Hepatocyte (in vitro differentiated cells): ENCODE results near the gene PAQR3. TPM values are rescaled to one million over a fixed set of nuclear protein-coding genes. Genes with fewer than 3 reads are reported as not detected.

Experiments
- DNase-seq: peaks from one replicate; pipeline ENCODE4 v3.0.0-alpha.2; 2016; ENCODE audit warnings: low spot score
- H2AFZ ChIP-seq: fragments of 200-600 bp; sonication (generic); 2 replicates; pipeline ENCODE4 v1.6.0; 2016; ENCODE audit warnings: antibody characterized with exemption, mild to moderate bottlenecking
- H3K27ac ChIP-seq: fragments of 200-600 bp; sonication (generic); 2 replicates; pipeline ENCODE4 v1.5.1; 2016; ENCODE audit warnings: mild to moderate bottlenecking
- H3K27me3 ChIP-seq: fragments of 200-600 bp; sonication (generic); 2 replicates; pipeline ENCODE4 v1.6.1; 2016
- H3K36me3 ChIP-seq: fragments of 200-600 bp; sonication (generic); replicated peaks from 2 replicates; pipeline ENCODE4 v1.5.1; 2016; ENCODE audit warnings: low read depth; ENCODE audit not compliant: insufficient read depth
- H3K4me1 ChIP-seq: fragments of 200-600 bp; sonication (generic); 2 replicates; pipeline ENCODE4 v1.5.1; 2016; ENCODE audit warnings: mild to moderate bottlenecking, moderate library complexity; ENCODE audit not compliant: insufficient read depth
- H3K4me2 ChIP-seq: fragments of 200-600 bp; sonication (generic); 2 replicates; pipeline ENCODE4 v1.6.0; 2016
- H3K4me3 ChIP-seq: fragments of 200-600 bp; sonication (generic); 2 replicates; pipeline ENCODE4 v1.5.1; 2016; ENCODE audit warnings: mild to moderate bottlenecking
- H3K79me2 ChIP-seq: fragments of 200-600 bp; sonication (generic); 2 replicates; pipeline ENCODE4 v1.6.0; 2017; ENCODE audit warnings: mild to moderate bottlenecking
- H3K9me2 ChIP-seq: fragments of 200-600 bp; sonication (generic); replicated peaks from 2 replicates; pipeline ENCODE4 v1.6.0; 2017; ENCODE audit warnings: mild to moderate bottlenecking; ENCODE audit not compliant: insufficient read depth
- H3K9me3 ChIP-seq: fragments of 200-600 bp; sonication (generic); 2 replicates; pipeline ENCODE4 v1.5.1; 2016; ENCODE audit warnings: low read depth, mild to moderate bottlenecking
- H4K20me1 ChIP-seq: fragments of 200-600 bp; sonication (generic); 2 replicates; pipeline ENCODE4 v1.6.0; 2016; ENCODE audit warnings: mild to moderate bottlenecking; ENCODE audit not compliant: insufficient read depth, poor library complexity, severe bottlenecking
- CTCF ChIP-seq: fragments of 200-600 bp; sonication (generic); IDR thresholded peaks from 2 replicates; pipeline ENCODE4 v1.5.1; 2016; ENCODE audit warnings: antibody characterized with exemption, mild to moderate bottlenecking; ENCODE audit not compliant: poor library complexity
- EZH2 ChIP-seq: fragments of 200-600 bp; sonication (generic); IDR thresholded peaks from 2 replicates; pipeline ENCODE4 v1.6.1; 2016; ENCODE audit warnings: antibody characterized with exemption, mild to moderate bottlenecking, borderline replicate concordance
- EZH2phosphoT487 ChIP-seq: fragments of 200-600 bp; sonication (generic); IDR thresholded peaks from one replicate; pipeline ENCODE4 v1.6.1; 2018; ENCODE audit warnings: antibody characterized with exemption, mild to moderate bottlenecking, low read depth, moderate library complexity; ENCODE audit not compliant: unreplicated experiment, severe bottlenecking
- WGBS: methylation state at CpG from one replicate; pipeline ENCODE4 v1.1.6; 2016; ENCODE audit warnings: low lambda C conversion rate; ENCODE audit errors: missing lambda C conversion rate; 5-methylcytosine and 5-hydroxymethylcytosine counted together
- polyA plus RNA-seq: library from polyadenylated mRNA; unstranded; fragments of >200 nt; fragmentation: Nextera tagmentation; extraction: Ambion mirVana; gene quantifications from 2 replicates; pipeline ENCODE4 v1.2.1, GENCODE V29; 2016
- total RNA-seq: library from RNA; depleted of rRNA; stranded (reverse); fragments of >200 nt; gene quantifications from 2 replicates; pipeline ENCODE4 v1.2.3, GENCODE V29; 2014

PAQR3 gene
- total and polyA plus RNA-seq, 2 experiments from 2014 or later: 6.1 to 17.5 TPM

DNA sequence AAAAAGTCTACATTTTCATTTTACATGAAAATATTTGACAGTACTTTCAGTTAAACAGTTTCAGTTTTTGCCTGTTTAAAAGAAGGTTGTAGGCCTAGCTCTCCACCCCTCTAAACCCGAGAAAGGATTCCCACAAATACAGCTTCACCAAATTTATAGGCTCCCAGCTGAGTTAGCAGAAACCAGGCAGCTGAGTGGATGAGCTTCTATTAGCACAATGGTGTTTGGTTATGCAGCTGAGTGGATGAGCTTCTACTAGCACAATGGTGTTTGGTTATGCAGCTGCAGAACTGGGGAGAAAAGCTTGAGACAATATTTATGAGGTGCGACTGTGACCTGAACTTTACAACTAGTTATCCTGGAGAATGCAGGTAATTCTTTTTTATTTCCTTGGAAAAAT is 36.6 kb upstream of the PAQR3 start:
- 59% methylated on average over 2 of the region's 2 CpGs for WGBS
- TF ChIP-seq EZH2phosphoT487 (no peak), EZH2 (no peak)
- H3K27me3 ChIP-seq: no peaks in the 10 kb centered on the region
- no peaks in the 10 kb centered on the region for H3K9me3 ChIP-seq
- no peaks in the 10 kb centered on the region for H3K9me2 ChIP-seq
- peaks cover 6% of the 10 kb centered on the region for H3K4me1 ChIP-seq
- H3K27ac ChIP-seq: no peak overlapping the region
- no peak for DNase-seq
- peak overlapping the region; percentile 16 for H3K4me2 ChIP-seq
- H3K36me3 ChIP-seq: no peaks in the 10 kb centered on the region
- H4K20me1 ChIP-seq: no peaks in the 10 kb centered on the region
- H3K4me3 ChIP-seq: no peak overlapping the region
- H3K79me2 ChIP-seq: no peaks in the 10 kb centered on the region
- no peak overlapping the region for H2AFZ ChIP-seq

DNA sequence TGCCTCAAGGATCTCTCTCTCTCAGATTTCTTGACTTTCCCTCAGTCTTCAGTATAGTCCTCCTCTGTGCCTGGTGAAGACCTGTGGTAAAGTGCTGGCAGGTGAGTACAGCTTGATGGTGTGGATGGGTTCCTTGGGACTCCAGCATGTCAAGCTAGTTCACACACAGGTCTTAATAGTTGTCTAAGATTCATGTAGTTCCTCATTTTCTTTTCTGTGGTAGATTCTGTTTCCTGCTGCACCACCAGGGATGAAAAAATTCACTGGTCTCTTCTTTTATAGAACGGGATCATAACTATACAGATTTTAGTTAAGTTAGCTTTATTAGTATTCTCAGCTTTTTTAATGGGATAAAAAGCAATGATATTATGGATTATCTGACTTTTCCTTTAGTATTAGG is 32.5 kb upstream of the PAQR3 start:
- TF ChIP-seq CTCF (no peak), EZH2 (no peak), EZH2phosphoT487 (no peak)
- Histone ChIP-seq H3K36me3 (no peaks in the 10 kb centered on the region), H2AFZ (no peak overlapping the region), H4K20me1 (no peaks in the 10 kb centered on the region), H3K27ac (peak overlapping the region; percentile 78), H3K9me3 (no peaks in the 10 kb centered on the region), H3K9me2 (no peaks in the 10 kb centered on the region), H3K27me3 (no peaks in the 10 kb centered on the region), H3K4me3 (no peak overlapping the region), H3K4me2 (peak overlapping the region; percentile 48), H3K4me1 (peaks cover 6% of the 10 kb centered on the region), H3K79me2 (no peaks in the 10 kb centered on the region)
- DNase-seq: no peak
- WGBS: 97% methylated on average over 1 of the region's 1 CpG

DNA sequence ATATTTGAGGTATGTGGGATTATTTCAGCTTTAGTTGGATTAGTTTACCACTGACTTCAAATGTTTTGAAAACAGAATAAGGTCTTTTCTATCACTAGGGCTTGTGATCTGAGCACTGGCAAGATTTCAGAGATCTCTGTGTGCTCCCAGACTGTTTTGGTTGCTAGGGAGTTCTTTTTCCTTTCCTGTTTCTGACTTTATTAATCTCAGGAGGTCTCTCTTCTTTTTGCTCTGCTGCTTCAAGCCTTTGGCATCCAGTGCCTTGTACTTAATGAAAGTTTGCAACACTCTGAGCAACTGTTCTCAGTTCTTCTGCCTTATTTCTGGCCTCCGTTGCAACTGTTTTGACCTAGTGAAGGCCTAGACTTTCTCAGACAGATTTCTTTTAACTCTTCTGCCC is 32.1 kb upstream of the PAQR3 start:
- Histone ChIP-seq H3K27ac (peak overlapping the region; percentile 78), H3K9me2 (no peaks in the 10 kb centered on the region), H3K9me3 (no peaks in the 10 kb centered on the region), H3K36me3 (no peaks in the 10 kb centered on the region), H3K79me2 (no peaks in the 10 kb centered on the region), H3K4me1 (peaks cover 6% of the 10 kb centered on the region), H3K4me3 (no peak overlapping the region), H3K27me3 (no peaks in the 10 kb centered on the region), H3K4me2 (peak overlapping the region; percentile 48), H4K20me1 (no peaks in the 10 kb centered on the region), H2AFZ (no peak overlapping the region)
- no peak for TF ChIP-seq CTCF
- no peak for TF ChIP-seq EZH2phosphoT487
- no peak for TF ChIP-seq EZH2
- DNase-seq: peak; percentile 38
- WGBS: 9% methylated on average over 1 of the region's 1 CpG

DNA sequence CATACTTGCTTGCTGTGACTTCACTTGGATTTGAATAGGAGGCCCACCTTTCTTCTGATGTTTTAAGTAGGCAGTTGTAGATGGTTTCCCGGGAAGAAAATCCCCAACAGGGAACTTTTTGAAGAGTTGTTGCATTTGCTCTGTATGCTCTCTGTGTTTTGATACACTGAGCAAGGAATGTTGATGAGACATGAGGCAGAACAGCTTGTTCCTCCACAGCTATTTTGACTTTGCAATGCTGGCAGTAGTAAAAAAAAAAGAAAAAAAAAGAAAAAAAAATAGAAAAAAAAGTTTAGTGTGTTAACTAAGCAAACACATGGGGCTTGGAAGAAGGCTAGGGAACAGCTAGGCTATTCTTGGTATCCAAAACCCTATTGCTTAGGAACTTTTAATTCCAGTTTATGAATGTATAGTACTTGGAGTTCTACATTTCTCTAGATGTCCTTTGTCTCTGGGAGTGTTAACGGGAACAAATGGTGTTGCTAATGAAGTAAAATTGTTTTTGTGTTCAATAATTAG is 23.4 kb upstream of the PAQR3 start:
- Histone ChIP-seq H3K79me2 (no peaks in the 10 kb centered on the region), H3K4me3 (no peak overlapping the region), H4K20me1 (no peaks in the 10 kb centered on the region), H3K9me3 (no peaks in the 10 kb centered on the region), H3K4me2 (no peak overlapping the region), H3K27ac (peak overlapping the region; percentile 45), H2AFZ (no peak overlapping the region), H3K27me3 (no peaks in the 10 kb centered on the region), H3K9me2 (no peaks in the 10 kb centered on the region), H3K36me3 (no peaks in the 10 kb centered on the region), H3K4me1 (no peaks in the 10 kb centered on the region)
- WGBS: 75% methylated on average over 2 of the region's 2 CpGs
- TF ChIP-seq EZH2phosphoT487 (no peak), EZH2 (no peak), CTCF (no peak)
- DNase-seq: peak; percentile 19
